ENCODE measurements around the gene CLEC11A.

The CLEC11A gene

GRCh38 chr19:50705422-50706019 lies 17.6 kb upstream of the CLEC11A start:
- no peak for DNase-seq

- DNase-seq: no peak
These were observed 16.8 kb upstream of the CLEC11A start for GRCh38 chr19:50706387-50706786.

- DNase-seq: no peak
These were observed 14.8 kb upstream of the CLEC11A start for GRCh38 chr19:50708179-50708879.

GRCh38 chr19:50710094-50710493 lies 13.1 kb upstream of the CLEC11A start:
- DNase-seq: no peak

GRCh38 chr19:50710612-50711011 lies 12.6 kb upstream of the CLEC11A start:
- DNase-seq: no peak

- no peak for DNase-seq
These were observed 12.0 kb upstream of the CLEC11A start for GRCh38 chr19:50711196-50711595.

GRCh38 chr19:50711805-50712204 lies 11.4 kb upstream of the CLEC11A start:
- no peak for DNase-seq

- no peak for DNase-seq
These were observed 10.3 kb upstream of the CLEC11A start for GRCh38 chr19:50712833-50713232.

- no peak for DNase-seq
These were observed 9.5 kb upstream of the CLEC11A start for GRCh38 chr19:50713556-50714236.

- no peak for DNase-seq
These were observed 6.8 kb upstream of the CLEC11A start for GRCh38 chr19:50716178-50717025.

GRCh38 chr19:50717026-50717723 lies 6.0 kb upstream of the CLEC11A start:
- no peak for DNase-seq

GRCh38 chr19:50717891-50718254 lies 5.3 kb upstream of the CLEC11A start:
- DNase-seq: no peak

- DNase-seq: no peak
These were observed 4.7 kb upstream of the CLEC11A start for GRCh38 chr19:50718255-50719118.

- DNase-seq: no peak
These were observed 4.1 kb upstream of the CLEC11A start for GRCh38 chr19:50719119-50719435.

GRCh38 chr19:50719566-50719965 lies 3.6 kb upstream of the CLEC11A start, which contains the start of gene SHANK1:
Gene SHANK1, minus strand, starts transcription at chr19:50719802. Its CDS starts 2,883 bp downstream, at chr19:50716919.
- DNase-seq: no peak

GRCh38 chr19:50720181-50720920 lies 2.8 kb upstream of the CLEC11A start:
- no peak for DNase-seq

- DNase-seq: no peak
These were observed 2.2 kb upstream of the CLEC11A start for GRCh38 chr19:50720921-50721381.

GRCh38 chr19:50721441-50722137 lies 1.6 kb upstream of the CLEC11A start:
- DNase-seq: no peak

GRCh38 chr19:50722201-50723013 lies 757 bp upstream of the CLEC11A start:
- DNase-seq: no peak

Measured in NCI-H510A (cell line).